CD14-positive monocyte (primary cell): Measurements from ENCODE around the gene CIZ1. TPM values are rescaled to one million over a fixed set of nuclear protein-coding genes. Genes with fewer than 3 reads are reported as not detected.

Experiments
- DNase-seq, 3 donors: peaks; one replicate each; pipeline ENCODE4 v3.0.0-alpha.2; 2011 to 2022
- H2AFZ ChIP-seq: 2 replicates; pipeline ENCODE4 v1.6.0; 2012; ENCODE audit warnings: mild to moderate bottlenecking, low read depth, low read length, inconsistent platforms; ENCODE audit not compliant: insufficient read depth, poor library complexity, severe bottlenecking
- H3K27ac ChIP-seq, 2 donors: 1 replicate in 1 of 2; 2 replicates in 1 of 2; pipeline ENCODE4 v1.5.1; 2012 to 2013; ENCODE audit warnings: low read length in 2 of 2, control low read depth in 1 of 2, inconsistent platforms in 1 of 2, low read depth in 1 of 2, mild to moderate bottlenecking in 1 of 2
- H3K27me3 ChIP-seq, 2 donors: one replicate each; pipeline versions ENCODE4 v1.6.0 to v1.6.1; 2011 to 2013; ENCODE audit warnings: low read length in 2 of 2; ENCODE audit not compliant: control insufficient read depth in 2 of 2, insufficient read depth in 2 of 2
- H3K36me3 ChIP-seq, 2 donors: replicated peaks in 1 of 2; 1 replicate in 1 of 2; 2 replicates in 1 of 2; pipeline versions ENCODE4 v1.5.1 to v1.6.1; 2012 to 2013; ENCODE audit warnings: low read length in 2 of 2, control low read depth in 1 of 2, inconsistent platforms in 1 of 2, mild to moderate bottlenecking in 1 of 2; ENCODE audit not compliant: insufficient read depth in 2 of 2, control insufficient read depth in 1 of 2
- H3K4me1 ChIP-seq, 2 donors: 1 replicate in 1 of 2; 2 replicates in 1 of 2; pipeline versions ENCODE4 v1.5.1 to v1.6.1; 2012 to 2013; ENCODE audit warnings: low read length in 2 of 2, control low read depth in 1 of 2, inconsistent platforms in 1 of 2, mild to moderate bottlenecking in 1 of 2, moderate library complexity in 1 of 2; ENCODE audit not compliant: insufficient read depth in 2 of 2, control insufficient read depth in 1 of 2
- H3K4me2 ChIP-seq: replicated peaks from 2 replicates; pipeline ENCODE3; 2012; ENCODE audit warnings: low read length, moderate library complexity, mild to moderate bottlenecking; ENCODE audit not compliant: poor library complexity, severe bottlenecking; ENCODE audit errors: extremely low read depth
- H3K4me3 ChIP-seq, 3 experiments: fragments of 200-600 bp in 1 of 3; sonication (generic) in 1 of 3; replicated peaks in 1 of 3; 1 replicate in 2 of 3; 2 replicates in 1 of 3; pipeline ENCODE4 v1.5.1; 2011 to 2013; ENCODE audit warnings: low read length in 3 of 3, mild to moderate bottlenecking in 3 of 3, control low read depth in 2 of 3, low read depth in 2 of 3, inconsistent platforms in 1 of 3, moderate library complexity in 1 of 3
- H3K79me2 ChIP-seq: 2 replicates; pipeline ENCODE4 v1.6.0; 2012; ENCODE audit warnings: mild to moderate bottlenecking, control low read depth, inconsistent platforms, low read length, moderate library complexity; ENCODE audit not compliant: insufficient read depth
- H3K9ac ChIP-seq: 2 replicates; pipeline ENCODE4 v1.6.0; 2017; ENCODE audit warnings: low read length, mild to moderate bottlenecking; ENCODE audit not compliant: insufficient read depth, poor library complexity, severe bottlenecking
- H3K9me3 ChIP-seq, 2 donors: replicated peaks in 1 of 2; 1 replicate in 1 of 2; 2 replicates in 1 of 2; pipeline versions ENCODE4 v1.5.1 to v1.6.1; 2012 to 2013; ENCODE audit warnings: low read length in 2 of 2, control low read depth in 1 of 2; ENCODE audit not compliant: control insufficient read depth in 1 of 2, insufficient read depth in 1 of 2
- H4K20me1 ChIP-seq: 2 replicates; pipeline ENCODE4 v1.6.0; 2012; ENCODE audit warnings: mild to moderate bottlenecking, low read length, control low read depth, moderate library complexity; ENCODE audit not compliant: insufficient read depth
- H3K27ac Mint-ChIP-seq, 7 donors: one replicate each; pipeline ENCODE4 v1.8.0; 2020; ENCODE audit warnings: mild to moderate bottlenecking in 7 of 7, mixed read lengths in 7 of 7, moderate library complexity in 6 of 7, inconsistent platforms in 2 of 7
- H3K27me3 Mint-ChIP-seq, 3 donors: one replicate each; pipeline ENCODE4 v1.8.0; 2021 to 2022; ENCODE audit warnings: low read depth in 3 of 3, mild to moderate bottlenecking in 3 of 3, mixed read lengths in 3 of 3, moderate library complexity in 3 of 3, inconsistent platforms in 1 of 3
- H3K36me3 Mint-ChIP-seq, 2 donors: one replicate each; pipeline ENCODE4 v1.8.0; 2020; ENCODE audit warnings: mixed read lengths in 2 of 2, inconsistent platforms in 1 of 2, mild to moderate bottlenecking in 1 of 2
- H3K4me1 Mint-ChIP-seq: one replicate; pipeline ENCODE4 v1.8.0; 2020; ENCODE audit warnings: mild to moderate bottlenecking, mixed read lengths
- H3K4me3 Mint-ChIP-seq, 2 donors: one replicate each; pipeline ENCODE4 v1.8.0; 2020; ENCODE audit warnings: mild to moderate bottlenecking in 2 of 2, mixed read lengths in 2 of 2, moderate library complexity in 1 of 2
- H3K9me3 Mint-ChIP-seq, 7 donors: one replicate each; pipeline ENCODE4 v1.8.0; 2020 to 2022; ENCODE audit warnings: mixed read lengths in 7 of 7, mild to moderate bottlenecking in 6 of 7, moderate library complexity in 6 of 7, inconsistent platforms in 2 of 7
- CTCF ChIP-seq: fragments of 200-600 bp; IDR thresholded peaks from one replicate; pipeline ENCODE4 v1.8.0; 2022; ENCODE audit warnings: antibody characterized with exemption, mild to moderate bottlenecking
- WGBS: methylation state at CpG from one replicate; pipeline ENCODE4 v1.1.5; 2013; ENCODE audit warnings: missing lambda C conversion rate; ENCODE audit not compliant: insufficient coverage; 5-methylcytosine and 5-hydroxymethylcytosine counted together
- intact Hi-C, 2 donors: fragments of 100-400 bp; cut with micrococcal nuclease; formaldehyde crosslinking; loops; one replicate each; pipeline versions ENCODE4 v1.15.0 to v1.15.1; 2023
- polyA plus RNA-seq, 3 donors: library from polyadenylated mRNA; depleted of rRNA in 1 of 3; unstranded in 2 of 3; stranded (reverse) in 1 of 3; fragments of 300-500 nt in 2 of 3; fragments of >200 nt in 1 of 3; fragmentation: Illumina TruSeq in 2 of 3; gene quantifications; 1 replicate in 2 of 3; 2 replicates in 1 of 3; pipeline ENCODE4 v1.2.3, GENCODE V29; 2012 to 2021

CIZ1 gene
- polyA plus RNA-seq, 3 donors = 3.4 to 53.7 (median 5.9) TPM

GRCh38 chr9:128145536-128145935 lies 45.8 kb downstream of the CIZ1 start:
- intact Hi-C loops = no loop called here
- Histone ChIP-seq H3K27me3 (no peaks in the 10 kb centered on the region), H3K4me3 (no peak overlapping the region), H3K9ac (no peak overlapping the region), H3K36me3 (no peaks in the 10 kb centered on the region), H2AFZ (no peak overlapping the region), H3K27ac (no peak overlapping the region), H3K9me3 (no peaks in the 10 kb centered on the region), H3K4me2 (no peak overlapping the region), H3K4me1 (peaks cover 6 to 10% of the 10 kb centered on the region in 2 donors), H3K79me2 (no peaks in the 10 kb centered on the region), H4K20me1 (no peaks in the 10 kb centered on the region)
- Mint-ChIP-seq H3K27ac (no peak overlapping the region), H3K27me3 (peaks cover 0 to 12% (median 2%) of the 10 kb centered on the region in 3 donors), H3K36me3 (no peaks in the 10 kb centered on the region), H3K4me1 (peaks cover 14% of the 10 kb centered on the region), H3K9me3 (no peaks in the 10 kb centered on the region), H3K4me3 (no peak overlapping the region)
- TF ChIP-seq CTCF = no peak
- no peak for DNase-seq
- 72% methylated on average over 8 of the region's 8 CpGs for WGBS

DNA sequence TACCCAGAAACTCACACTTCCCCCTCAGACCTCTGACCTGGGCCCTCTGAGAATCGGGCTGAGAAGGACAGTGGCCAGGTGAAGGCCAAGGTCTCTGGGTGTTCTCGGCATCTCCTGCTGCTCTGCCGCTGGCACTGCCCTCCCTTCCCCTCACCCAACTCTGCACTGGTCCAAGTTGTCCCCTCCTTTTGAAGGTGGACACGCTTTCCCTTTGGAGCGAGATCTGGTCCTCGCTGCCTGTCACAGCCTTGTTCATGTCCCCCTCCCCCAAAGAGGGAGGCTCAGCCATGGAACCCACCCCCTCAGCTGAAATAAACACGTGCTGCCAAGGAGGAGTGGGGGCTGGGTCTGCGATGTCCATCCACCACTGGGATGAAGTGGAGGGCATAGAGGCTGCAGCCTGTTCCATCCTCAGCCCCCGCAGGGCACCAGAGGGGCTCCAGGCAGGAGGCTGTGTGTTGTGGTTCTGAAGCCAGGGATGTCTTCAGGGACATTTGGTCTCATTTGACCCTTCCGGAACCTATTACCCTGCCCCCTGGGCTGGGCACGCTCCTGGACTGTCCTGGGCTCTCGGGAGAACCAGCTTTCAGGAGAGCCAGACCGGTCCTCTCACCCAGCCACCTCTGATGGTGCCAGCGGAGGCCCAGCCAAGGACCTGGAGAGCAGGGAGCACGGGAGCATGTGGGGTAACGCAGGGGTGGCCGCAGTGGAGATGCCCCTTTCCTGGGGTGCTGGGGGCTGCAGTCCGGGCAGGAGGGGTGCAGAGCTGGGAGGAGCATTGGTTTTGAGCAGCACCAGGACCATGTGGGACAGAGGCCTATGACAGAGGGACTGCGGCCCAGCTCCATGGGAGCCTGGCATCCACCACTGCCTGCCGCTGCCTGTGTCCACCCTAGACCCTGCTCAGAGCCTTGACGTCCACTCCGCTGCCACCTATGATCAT lies 46.9 kb downstream of the CIZ1 start:
- Mint-ChIP-seq H3K36me3 (no peaks in the 10 kb centered on the region), H3K9me3 (no peaks in the 10 kb centered on the region), H3K27ac (no peak overlapping the region), H3K4me1 (peaks cover 14% of the 10 kb centered on the region), H3K27me3 (peaks cover 0 to 12% (median 2%) of the 10 kb centered on the region in 3 donors), H3K4me3 (no peak overlapping the region)
- Histone ChIP-seq H3K4me3 (no peak overlapping the region), H3K4me1 (peaks cover 6 to 10% of the 10 kb centered on the region in 2 donors), H3K9me3 (no peaks in the 10 kb centered on the region), H3K4me2 (no peak overlapping the region), H2AFZ (no peak overlapping the region), H3K79me2 (no peaks in the 10 kb centered on the region), H3K27me3 (no peaks in the 10 kb centered on the region), H3K36me3 (no peaks in the 10 kb centered on the region), H3K9ac (no peak overlapping the region), H3K27ac (no peak overlapping the region), H4K20me1 (no peaks in the 10 kb centered on the region)
- WGBS = 98% methylated on average over 17 of the region's 22 CpGs
- DNase-seq = no peak
- intact Hi-C loops = no loop called here
- no peak for TF ChIP-seq CTCF
